Upper lobe of left lung (tissue), 4 donors: Measurements from ENCODE around the gene SGTA.

Source experiments
- CTCF ChIP-seq, 6 experiments: fragments of 450-650 bp in 4 of 6; fragments of 200-600 bp in 2 of 6; sonication (generic) in 2 of 6; IDR thresholded peaks; one replicate each; pipeline ENCODE4 v1.5.1; 2016 to 2019; ENCODE audit warnings: antibody characterized with exemption in 6 of 6
- EP300 ChIP-seq, 4 donors: sonication (generic); formaldehyde crosslinking; IDR thresholded peaks; one replicate each; pipeline ENCODE4 v1.5.1; 2017; ENCODE audit warnings: antibody characterized with exemption in 4 of 4, control low read depth in 2 of 4

DNA sequence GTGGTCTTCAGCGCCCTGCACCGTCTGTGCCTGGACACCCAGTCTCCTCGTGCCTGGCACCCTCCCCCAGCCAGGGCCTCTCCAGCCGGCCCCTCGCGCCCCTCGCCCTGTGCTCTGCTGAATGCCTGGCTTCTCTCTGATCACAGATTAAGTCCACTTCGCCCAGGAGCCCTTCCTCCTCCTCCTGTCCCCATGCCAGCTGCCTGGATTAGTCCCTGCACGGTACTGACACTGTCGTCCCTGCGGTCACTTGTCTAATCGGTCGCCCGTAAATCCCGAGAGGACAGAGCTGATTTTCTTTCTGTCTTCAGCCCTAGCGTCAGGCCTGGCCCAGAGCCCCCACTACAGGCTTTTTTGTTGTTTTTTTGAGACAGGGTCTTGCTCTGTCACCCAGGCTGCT is 8.8 kb upstream of the SGTA start:
- no peak for TF ChIP-seq CTCF (IDR thresholded peaks at IDR 0.05)
- no peak for TF ChIP-seq EP300 (IDR thresholded peaks at IDR 0.05)
